Measurements from ENCODE around the gene APBA2. TPM values are rescaled to one million over a fixed set of nuclear protein-coding genes. Genes with fewer than 3 reads are reported as not detected.

Gene APBA2
- total and polyA plus RNA-seq, 2 of the 13 experiments (the other 11 are each of a cell fraction or from before 2014, with no cell fraction given), result 0.62 to 2.3 TPM

DNA sequence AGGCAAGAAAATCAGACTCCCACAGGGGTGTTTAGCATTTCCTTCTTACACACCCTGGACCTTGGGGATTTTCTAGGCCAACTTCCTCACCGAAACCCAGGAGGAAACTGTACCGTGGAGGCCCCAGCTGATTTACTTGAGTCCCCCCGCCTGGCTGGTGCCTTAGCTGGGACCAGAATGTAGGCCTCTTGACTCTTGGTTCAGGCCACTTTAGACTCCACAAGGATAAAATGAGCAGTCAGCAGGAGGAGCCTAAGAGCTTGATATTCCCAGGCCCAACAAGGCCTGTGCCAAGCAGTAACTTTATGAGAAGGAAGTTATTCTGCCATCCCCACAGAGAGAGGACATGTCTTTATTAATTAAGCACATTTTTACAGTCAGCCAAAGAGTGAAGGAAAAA is 4.6 kb upstream of the APBA2 start:
- Histone ChIP-seq H3K4me3 (replicated peaks in 1 of 3; ENCODE audit: insufficient read depth in 1 of 3, low read depth in 2 of 3, low read length in 3 of 3) (no peak overlapping the region), H3K9me3 (ENCODE audit: low read length) (no peaks in the 10 kb centered on the region), H3K4me2 (ENCODE audit: low read depth, low read length) (no peak overlapping the region), H3K36me3 (replicated peaks in 1 of 2; ENCODE audit: control insufficient read depth in 1 of 2, insufficient read depth in 2 of 2, low read length in 2 of 2) (no peaks in the 10 kb centered on the region), H4K20me1 (ENCODE audit: insufficient read depth, low read length) (no peaks in the 10 kb centered on the region), H2AFZ (ENCODE audit: low read length) (no peak overlapping the region), H3K79me2 (ENCODE audit: insufficient read depth, low read length) (no peaks in the 10 kb centered on the region), H3K9ac (ENCODE audit: insufficient read depth, low read depth, low read length) (no peak overlapping the region), H3K27ac (ENCODE audit: extremely low read length, insufficient read depth, low read length) (no peak overlapping the region), H3K27me3 (ENCODE audit: control insufficient read depth in 1 of 2, insufficient read depth in 2 of 2, low read length in 2 of 2) (peaks cover 0 to 10% of the 10 kb centered on the region in 2 experiments; a peak in 2 of 5 replicates), H3K4me1 (ENCODE audit: insufficient read depth, low read length) (peaks cover 25% of the 10 kb centered on the region)
- DNase-seq (ENCODE audit: low spot score), result no peak
- FAIRE-seq, result no peak
- CTCF ChIA-PET (ENCODE audit: low intra/inter-chr PET ratio, low total read pairs), result no interaction called here
- WGBS (ENCODE audit: low lambda C conversion rate), result no CpG with 5 or more reads among the region's 3 CpGs
- ATAC-seq, result peak; percentile 29; the same call in 1 of the 3 replicates
- POLR2A ChIA-PET, result no interaction called here
- in situ Hi-C loops (cut with HindIII; ENCODE audit: extremely low pct_ligation_motif_present, low pct_unique_long_range_greater_than_20kb), result no loop called here
- no TSS peak for BruUV-seq (replicated peaks)
- TF ChIP-seq ONECUT2 (CRISPR knock-in tag; IDR thresholded peaks at IDR 0.05), result no peak
- TF ChIP-seq TFE3 (CRISPR knock-in tag; IDR thresholded peaks at IDR 0.05), result no peak
- no peak for TF ChIP-seq ZNF597 (CRISPR knock-in tag; IDR thresholded peaks at IDR 0.05)
- no peak for TF ChIP-seq SNAPC2 (CRISPR knock-in tag; IDR thresholded peaks at IDR 0.05)
- TF ChIP-seq ZNF143 (CRISPR knock-in tag; IDR thresholded peaks at IDR 0.05), result no peak
- TF ChIP-seq FOXJ3 (CRISPR knock-in tag; IDR thresholded peaks at IDR 0.05; ENCODE audit: borderline replicate concordance), result no peak
- no peak for TF ChIP-seq HNRNPUL1 (IDR thresholded peaks at IDR 0.05; ENCODE audit: low read depth, low read length)
- TF ChIP-seq RAD51 (IDR thresholded peaks at IDR 0.05; ENCODE audit: borderline replicate concordance), result no peak
- no peak for TF ChIP-seq SRSF1 (optimal IDR thresholded peaks at IDR 0.05; ENCODE audit: low read depth, low read length)
- no peak for TF ChIP-seq ZNF317 (CRISPR knock-in tag; IDR thresholded peaks at IDR 0.05)
- TF ChIP-seq, protein P1, sequence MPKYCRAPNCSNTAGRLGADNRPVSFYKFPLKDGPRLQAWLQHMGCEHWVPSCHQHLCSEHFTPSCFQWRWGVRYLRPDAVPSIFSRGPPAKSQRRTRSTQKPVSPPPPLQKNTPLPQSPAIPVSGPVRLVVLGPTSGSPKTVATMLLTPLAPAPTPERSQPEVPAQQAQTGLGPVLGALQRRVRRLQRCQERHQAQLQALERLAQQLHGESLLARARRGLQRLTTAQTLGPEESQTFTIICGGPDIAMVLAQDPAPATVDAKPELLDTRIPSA (CRISPR knock-in tag; IDR thresholded peaks at IDR 0.05; ENCODE audit: borderline replicate concordance), result no peak
- TF ChIP-seq ZNF367 (CRISPR knock-in tag; IDR thresholded peaks at IDR 0.05; ENCODE audit: borderline replicate concordance), result no peak
- no peak for TF ChIP-seq PHF5A (CRISPR knock-in tag; IDR thresholded peaks at IDR 0.05; ENCODE audit: low read depth, unreplicated experiment)
- TF ChIP-seq ZNF670 (CRISPR knock-in tag; IDR thresholded peaks at IDR 0.05; ENCODE audit: borderline replicate concordance), result no peak
- TF ChIP-seq AHR (CRISPR knock-in tag; IDR thresholded peaks at IDR 0.05), result no peak
- TF ChIP-seq, protein P2, sequence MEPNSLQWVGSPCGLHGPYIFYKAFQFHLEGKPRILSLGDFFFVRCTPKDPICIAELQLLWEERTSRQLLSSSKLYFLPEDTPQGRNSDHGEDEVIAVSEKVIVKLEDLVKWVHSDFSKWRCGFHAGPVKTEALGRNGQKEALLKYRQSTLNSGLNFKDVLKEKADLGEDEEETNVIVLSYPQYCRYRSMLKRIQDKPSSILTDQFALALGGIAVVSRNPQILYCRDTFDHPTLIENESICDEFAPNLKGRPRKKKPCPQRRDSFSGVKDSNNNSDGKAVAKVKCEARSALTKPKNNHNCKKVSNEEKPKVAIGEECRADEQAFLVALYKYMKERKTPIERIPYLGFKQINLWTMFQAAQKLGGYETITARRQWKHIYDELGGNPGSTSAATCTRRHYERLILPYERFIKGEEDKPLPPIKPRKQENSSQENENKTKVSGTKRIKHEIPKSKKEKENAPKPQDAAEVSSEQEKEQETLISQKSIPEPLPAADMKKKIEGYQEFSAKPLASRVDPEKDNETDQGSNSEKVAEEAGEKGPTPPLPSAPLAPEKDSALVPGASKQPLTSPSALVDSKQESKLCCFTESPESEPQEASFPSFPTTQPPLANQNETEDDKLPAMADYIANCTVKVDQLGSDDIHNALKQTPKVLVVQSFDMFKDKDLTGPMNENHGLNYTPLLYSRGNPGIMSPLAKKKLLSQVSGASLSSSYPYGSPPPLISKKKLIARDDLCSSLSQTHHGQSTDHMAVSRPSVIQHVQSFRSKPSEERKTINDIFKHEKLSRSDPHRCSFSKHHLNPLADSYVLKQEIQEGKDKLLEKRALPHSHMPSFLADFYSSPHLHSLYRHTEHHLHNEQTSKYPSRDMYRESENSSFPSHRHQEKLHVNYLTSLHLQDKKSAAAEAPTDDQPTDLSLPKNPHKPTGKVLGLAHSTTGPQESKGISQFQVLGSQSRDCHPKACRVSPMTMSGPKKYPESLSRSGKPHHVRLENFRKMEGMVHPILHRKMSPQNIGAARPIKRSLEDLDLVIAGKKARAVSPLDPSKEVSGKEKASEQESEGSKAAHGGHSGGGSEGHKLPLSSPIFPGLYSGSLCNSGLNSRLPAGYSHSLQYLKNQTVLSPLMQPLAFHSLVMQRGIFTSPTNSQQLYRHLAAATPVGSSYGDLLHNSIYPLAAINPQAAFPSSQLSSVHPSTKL (CRISPR knock-in tag; IDR thresholded peaks at IDR 0.05), result no peak
- no peak for TF ChIP-seq KLF13 (CRISPR knock-in tag; IDR thresholded peaks at IDR 0.05)
- TF ChIP-seq ZNF547 (CRISPR knock-in tag; IDR thresholded peaks at IDR 0.05), result no peak
- intact Hi-C loops (cut with micrococcal nuclease; ENCODE audit: unreplicated experiment), result no loop called here

Measured in HepG2 (cell line).